GM23338 (cell line): ENCODE measurements around the gene PROCR. TPM values are rescaled to one million over a fixed set of nuclear protein-coding genes. Genes with fewer than 3 reads are reported as not detected.

Source experiments
- ATAC-seq: fragments of 200-7000 bp; cut with Tn5 transposase; 3 replicates; pipeline ENCODE4 v1.9.1; 2020
- DNase-seq: peaks from one replicate; pipeline ENCODE4 v3.0.0-alpha.2; 2015; ENCODE audit warnings: low spot score
- H2AFZ ChIP-seq: fragments of 200-600 bp; sonication (generic); 2 replicates; pipeline ENCODE4 v1.8.0; 2016; ENCODE audit warnings: antibody characterized with exemption, mild to moderate bottlenecking, moderate library complexity
- H3F3A ChIP-seq: fragments of 200-600 bp; sonication (generic); replicated peaks from 2 replicates; pipeline ENCODE4 v1.8.0; 2017; ENCODE audit warnings: antibody characterized with exemption, mixed run types, low read depth
- H3K27ac ChIP-seq: fragments of 200-600 bp; sonication (generic); 2 replicates; pipeline ENCODE4 v1.6.1; 2016; ENCODE audit warnings: low read depth
- H3K27me3 ChIP-seq: fragments of 200-600 bp; sonication (generic); 2 replicates; pipeline ENCODE4 v1.8.0; 2016; ENCODE audit warnings: mild to moderate bottlenecking, mixed run types, moderate library complexity; ENCODE audit not compliant: insufficient read depth
- H3K36me3 ChIP-seq: fragments of 200-600 bp; sonication (generic); 2 replicates; pipeline ENCODE4 v1.8.0; 2016; ENCODE audit warnings: mild to moderate bottlenecking; ENCODE audit not compliant: insufficient read depth
- H3K4me1 ChIP-seq: fragments of 200-600 bp; sonication (generic); 2 replicates; pipeline ENCODE4 v1.8.0; 2016; ENCODE audit warnings: mild to moderate bottlenecking, moderate library complexity; ENCODE audit not compliant: insufficient read depth
- H3K4me2 ChIP-seq: fragments of 200-600 bp; sonication (generic); 2 replicates; pipeline ENCODE4 v1.7.1; 2017; ENCODE audit warnings: mixed run types
- H3K4me3 ChIP-seq: fragments of 200-600 bp; sonication (generic); 2 replicates; pipeline ENCODE4 v1.6.1; 2016; ENCODE audit warnings: mixed run types
- H3K79me2 ChIP-seq: fragments of 200-600 bp; sonication (generic); replicated peaks from 2 replicates; pipeline ENCODE4 v1.8.0; 2017; ENCODE audit warnings: mild to moderate bottlenecking; ENCODE audit not compliant: insufficient read depth
- H3K9me2 ChIP-seq: fragments of 200-600 bp; sonication (generic); 2 replicates; pipeline ENCODE4 v1.8.0; 2017; ENCODE audit not compliant: insufficient read depth
- H4K20me1 ChIP-seq: fragments of 200-600 bp; sonication (generic); replicated peaks from 2 replicates; pipeline ENCODE4 v1.8.0; 2017; ENCODE audit warnings: mild to moderate bottlenecking; ENCODE audit not compliant: insufficient read depth
- H3K27ac Mint-ChIP-seq: 2 replicates; pipeline ENCODE4 v1.8.0; 2020; ENCODE audit warnings: inconsistent platforms, mild to moderate bottlenecking, moderate library complexity, mixed read lengths
- H3K27me3 Mint-ChIP-seq: 3 replicates; pipeline ENCODE4 v1.8.0; 2022; ENCODE audit warnings: low read depth, mild to moderate bottlenecking, moderate library complexity, mixed read lengths, inconsistent platforms; ENCODE audit not compliant: insufficient read depth, poor library complexity
- H3K36me3 Mint-ChIP-seq: 3 replicates; pipeline ENCODE4 v1.8.0; 2021; ENCODE audit warnings: low read depth, mild to moderate bottlenecking, inconsistent platforms, moderate library complexity, mixed read lengths
- H3K4me1 Mint-ChIP-seq: 3 replicates; pipeline ENCODE4 v1.8.0; 2020; ENCODE audit warnings: mild to moderate bottlenecking, inconsistent platforms, mixed read lengths
- H3K4me3 Mint-ChIP-seq: 3 replicates; pipeline ENCODE4 v1.8.0; 2021; ENCODE audit warnings: moderate library complexity, mild to moderate bottlenecking, inconsistent platforms, mixed read lengths
- H3K9me3 Mint-ChIP-seq: 3 replicates; pipeline ENCODE4 v1.8.0; 2020; ENCODE audit warnings: moderate library complexity, mild to moderate bottlenecking, inconsistent platforms, mixed read lengths
- CTCF ChIP-seq, 2 experiments: fragments of 200-600 bp in 1 of 2; sonication (generic) in 1 of 2; conservative IDR thresholded peaks; 2 replicates each; pipeline versions ENCODE4 v1.5.1 to v1.6.1; 2016 to 2017; ENCODE audit warnings: antibody characterized with exemption in 2 of 2, low read depth in 2 of 2, mild to moderate bottlenecking in 2 of 2, moderate library complexity in 1 of 2
- ETS1 ChIP-seq: IDR thresholded peaks from 2 replicates; pipeline ENCODE4 v1.6.1; 2016; ENCODE audit warnings: antibody characterized with exemption
- EZH2phosphoT487 ChIP-seq: fragments of 200-600 bp; sonication (generic); IDR thresholded peaks from one replicate; pipeline ENCODE4 v1.8.1; 2018; ENCODE audit warnings: antibody characterized with exemption; ENCODE audit not compliant: unreplicated experiment
- JUNB ChIP-seq: IDR thresholded peaks from one replicate; pipeline ENCODE4 v1.6.1; 2016; ENCODE audit warnings: antibody characterized with exemption; ENCODE audit not compliant: unreplicated experiment
- POLR2AphosphoS5 ChIP-seq: IDR thresholded peaks from 2 replicates; pipeline ENCODE4 v1.6.1; 2016; ENCODE audit warnings: antibody characterized with exemption, low read depth
- STAT1 ChIP-seq: IDR thresholded peaks from one replicate; pipeline ENCODE4 v1.6.1; 2016; ENCODE audit warnings: antibody characterized with exemption; ENCODE audit not compliant: unreplicated experiment
- ZNF114 ChIP-seq: fragments of 250-450 bp; sonication (Bioruptor Pico); IDR thresholded peaks from 2 replicates; pipeline ENCODE4 v1.5.0; 2020; ENCODE audit warnings: mild to moderate bottlenecking, moderate library complexity
- ZNF331 ChIP-seq: fragments of 250-450 bp; sonication (Bioruptor Pico); IDR thresholded peaks from 2 replicates; pipeline ENCODE4 v1.5.0; 2020; ENCODE audit warnings: low read depth, mild to moderate bottlenecking, moderate library complexity
- ZNF462 ChIP-seq: fragments of 250-450 bp; sonication (Bioruptor Pico); IDR thresholded peaks from 2 replicates; pipeline ENCODE4 v1.5.0; 2020; ENCODE audit warnings: mild to moderate bottlenecking, moderate library complexity
- polyA plus RNA-seq: library from polyadenylated mRNA; unstranded; fragments of >200 nt; fragmentation: Nextera tagmentation; extraction: Ambion mirVana; gene quantifications from 2 replicates; pipeline ENCODE4 v1.2.1, GENCODE V29; 2016
- total RNA-seq: library from RNA; depleted of rRNA; stranded (reverse); fragments of >200 nt; shearing (Covaris generic); gene quantifications from 2 replicates; pipeline ENCODE4 v1.2.3, GENCODE V29; 2014

PROCR gene
- total and polyA plus RNA-seq, 2 experiments from 2014 or later: 32.9 to 36.1 TPM

- no peaks in the 10 kb centered on the region for H3F3A ChIP-seq
- no peak overlapping the region for H3K4me2 ChIP-seq
- TF ChIP-seq CTCF (conservative IDR thresholded peaks at IDR 0.05; ENCODE audit: low read depth in 2 of 2): peak; percentile 93 to 94
- no peak for TF ChIP-seq STAT1
- TF ChIP-seq ZNF114: no peak
- TF ChIP-seq JUNB: no peak
- TF ChIP-seq ETS1: no peak
- H3K9me2 ChIP-seq: no peaks in the 10 kb centered on the region
- H3K4me3 Mint-ChIP-seq: no peak overlapping the region
- ATAC-seq: peak; percentile 98
- H3K4me3 ChIP-seq: no peak overlapping the region
- H3K36me3 Mint-ChIP-seq: no peaks in the 10 kb centered on the region
- no peaks in the 10 kb centered on the region for H3K4me1 Mint-ChIP-seq
- peak; percentile 94 for DNase-seq
- H3K9me3 Mint-ChIP-seq: no peaks in the 10 kb centered on the region
- no peaks in the 10 kb centered on the region for H3K36me3 ChIP-seq
- H3K4me1 ChIP-seq: no peaks in the 10 kb centered on the region
- H3K79me2 ChIP-seq: no peaks in the 10 kb centered on the region
- no peak overlapping the region for H3K27ac Mint-ChIP-seq
- H4K20me1 ChIP-seq: no peaks in the 10 kb centered on the region
- H2AFZ ChIP-seq: no peak overlapping the region
- H3K27me3 Mint-ChIP-seq: no peaks in the 10 kb centered on the region
- H3K27me3 ChIP-seq: no peaks in the 10 kb centered on the region
- no peak overlapping the region for H3K27ac ChIP-seq
These were observed 36.2 kb downstream of the PROCR start for GRCh38 chr20:35207950-35208611.

GRCh38 chr20:35215066-35215956, 43.4 kb downstream of the PROCR start:
- DNase-seq (no peak), ATAC-seq (no peak)
- Histone ChIP-seq H3K4me2 (no peak overlapping the region), H3K36me3 (no peaks in the 10 kb centered on the region), H3K4me1 (no peaks in the 10 kb centered on the region), H3F3A (no peaks in the 10 kb centered on the region), H3K27me3 (no peaks in the 10 kb centered on the region), H2AFZ (peak overlapping the region; percentile 72; the same call in 1 of the 2 replicates), H3K79me2 (no peaks in the 10 kb centered on the region), H4K20me1 (no peaks in the 10 kb centered on the region), H3K4me3 (no peak overlapping the region), H3K27ac (0 out of 2 replicates have a peak overlapping the region, but pooled peaks have one; percentile 14), H3K9me2 (no peaks in the 10 kb centered on the region)
- H3K4me1 Mint-ChIP-seq: no peaks in the 10 kb centered on the region
- H3K27ac Mint-ChIP-seq: no peak overlapping the region
- no peaks in the 10 kb centered on the region for H3K36me3 Mint-ChIP-seq
- H3K9me3 Mint-ChIP-seq: no peaks in the 10 kb centered on the region; the same call in 2 of the 3 replicates
- H3K4me3 Mint-ChIP-seq: no peak overlapping the region
- peaks cover 10% of the 10 kb centered on the region for H3K27me3 Mint-ChIP-seq
- TF ChIP-seq ETS1 (no peak), ZNF462 (CRISPR knock-in tag) (no peak), EZH2phosphoT487 (no peak), ZNF331 (no peak), POLR2AphosphoS5 (no peak)
